Keratinocyte (primary cell): ENCODE measurements around the gene TMEM132E.

ENCODE experiments used
- CTCF ChIP-seq, 3 experiments: IDR thresholded peaks in 1 of 3; conservative IDR thresholded peaks in 1 of 3; optimal IDR thresholded peaks in 1 of 3; 2 replicates in 2 of 3; 3 replicates in 1 of 3; pipeline versions ENCODE3 to v1.5.1; 2011; ENCODE audit warnings: low read length in 3 of 3, mild to moderate bottlenecking in 3 of 3, moderate library complexity in 2 of 3, control low read depth in 1 of 3, inconsistent platforms in 1 of 3; ENCODE audit not compliant: insufficient read depth in 2 of 3; ENCODE audit errors: extremely low read depth in 1 of 3
- EZH2 ChIP-seq: IDR thresholded peaks from one replicate; pipeline ENCODE4 v1.6.1; 2012; ENCODE audit warnings: inconsistent platforms, mild to moderate bottlenecking, low read length, moderate library complexity

- no peak for TF ChIP-seq CTCF (optimal IDR thresholded peaks at IDR 0.05 in 1 of 3, IDR thresholded peaks at IDR 0.05 in 1 of 3, conservative IDR thresholded peaks at IDR 0.05 in 1 of 3; ENCODE audit: extremely low read depth in 1 of 3, insufficient read depth in 2 of 3, low read length in 3 of 3)
- TF ChIP-seq EZH2, result no peak
Measured at GRCh38 chr17:34675143-34675542, 95.8 kb downstream of the TMEM132E start.
